Measurements from ENCODE around the gene PFKFB3.
"Not testable (repeated sequence)": the region's sequence is repeated elsewhere in the genome, so short reads cannot be mapped to it uniquely, and the experiment has no call there.

The PFKFB3 gene

GRCh38 chr10:6187278-6187677, 15.5 kb upstream of the PFKFB3 start:
- no peak for DNase-seq (ENCODE audit: low read depth)
- no peak for TF ChIP-seq CTCF (conservative IDR thresholded peaks at IDR 0.05; ENCODE audit: low read depth, low read length)
- no peak overlapping the region for H3K4me3 ChIP-seq (ENCODE audit: low read length)

- not testable (repeated sequence) for H3K4me3 ChIP-seq (ENCODE audit: low read length); DNase-seq (ENCODE audit: low read depth)
These were observed 12.7 kb upstream of the PFKFB3 start for GRCh38 chr10:6190033-6190432.

GRCh38 chr10:6191147-6191546, 11.6 kb upstream of the PFKFB3 start:
- DNase-seq (ENCODE audit: low read depth) = no peak
- H3K4me3 ChIP-seq (ENCODE audit: low read length) = no peak overlapping the region
- no peak for TF ChIP-seq CTCF (conservative IDR thresholded peaks at IDR 0.05; ENCODE audit: low read depth, low read length)

GRCh38 chr10:6191569-6191968, 11.2 kb upstream of the PFKFB3 start:
- DNase-seq (ENCODE audit: low read depth) = no peak
- TF ChIP-seq CTCF (conservative IDR thresholded peaks at IDR 0.05; ENCODE audit: low read depth, low read length) = no peak
- H3K4me3 ChIP-seq (ENCODE audit: low read length) = no peak overlapping the region

- not testable (repeated sequence) for DNase-seq (ENCODE audit: low read depth); H3K4me3 ChIP-seq (ENCODE audit: low read length)
These were observed 9.4 kb upstream of the PFKFB3 start for GRCh38 chr10:6193342-6193741.

GRCh38 chr10:6194311-6194710, 8.4 kb upstream of the PFKFB3 start:
- no peak for DNase-seq (ENCODE audit: low read depth)
- no peak for TF ChIP-seq CTCF (conservative IDR thresholded peaks at IDR 0.05; ENCODE audit: low read depth, low read length)
- no peak overlapping the region for H3K4me3 ChIP-seq (ENCODE audit: low read length)

GRCh38 chr10:6195376-6195775, 7.4 kb upstream of the PFKFB3 start:
- DNase-seq (ENCODE audit: low read depth) = no peak
- TF ChIP-seq CTCF (conservative IDR thresholded peaks at IDR 0.05; ENCODE audit: low read depth, low read length) = no peak
- H3K4me3 ChIP-seq (ENCODE audit: low read length) = no peak overlapping the region

- no peak for DNase-seq (ENCODE audit: low read depth)
- no peak for TF ChIP-seq CTCF (conservative IDR thresholded peaks at IDR 0.05; ENCODE audit: low read depth, low read length)
- H3K4me3 ChIP-seq (ENCODE audit: low read length) = no peak overlapping the region
These were observed 6.9 kb upstream of the PFKFB3 start for GRCh38 chr10:6195846-6196245.

- H3K4me3 ChIP-seq (ENCODE audit: low read length); DNase-seq (ENCODE audit: low read depth): not testable (repeated sequence)
These were observed 6.2 kb upstream of the PFKFB3 start for GRCh38 chr10:6196524-6196923.
